HUES64 (cell line): ENCODE results near the gene SHISA7.
"Not testable (repeated sequence)": the region's sequence is repeated elsewhere in the genome, so short reads cannot be mapped to it uniquely, and the experiment has no call there.

Experiments
- H3K27ac ChIP-seq: 2 replicates; pipeline ENCODE4 v1.7.0; 2013; ENCODE audit warnings: low read depth, low read length, inconsistent platforms
- H3K27me3 ChIP-seq: 2 replicates; pipeline ENCODE4 v1.6.1; 2013; ENCODE audit warnings: mild to moderate bottlenecking, low read length; ENCODE audit not compliant: insufficient read depth
- H3K36me3 ChIP-seq: 2 replicates; pipeline ENCODE4 v1.6.1; 2013; ENCODE audit warnings: mild to moderate bottlenecking, low read length; ENCODE audit not compliant: insufficient read depth
- H3K4me1 ChIP-seq: 2 replicates; pipeline ENCODE4 v1.6.1; 2013; ENCODE audit warnings: mild to moderate bottlenecking, low read length, moderate library complexity; ENCODE audit not compliant: insufficient read depth
- H3K4me3 ChIP-seq: 2 replicates; pipeline ENCODE4 v1.5.1; 2013; ENCODE audit warnings: mild to moderate bottlenecking, low read length, moderate library complexity
- H3K9ac ChIP-seq: 2 replicates; pipeline ENCODE4 v1.6.1; 2013; ENCODE audit warnings: mild to moderate bottlenecking, low read depth, low read length
- H3K9me3 ChIP-seq: 2 replicates; pipeline ENCODE4 v1.6.1; 2013; ENCODE audit warnings: low read depth, low read length; ENCODE audit not compliant: insufficient read depth
- WGBS: fragments of 150-250, 120-280 bp; methylation state at CpG from one replicate; pipeline ENCODE4 v1.1.7; 2013; ENCODE audit warnings: missing lambda C conversion rate; 5-methylcytosine and 5-hydroxymethylcytosine counted together

Gene SHISA7

DNA sequence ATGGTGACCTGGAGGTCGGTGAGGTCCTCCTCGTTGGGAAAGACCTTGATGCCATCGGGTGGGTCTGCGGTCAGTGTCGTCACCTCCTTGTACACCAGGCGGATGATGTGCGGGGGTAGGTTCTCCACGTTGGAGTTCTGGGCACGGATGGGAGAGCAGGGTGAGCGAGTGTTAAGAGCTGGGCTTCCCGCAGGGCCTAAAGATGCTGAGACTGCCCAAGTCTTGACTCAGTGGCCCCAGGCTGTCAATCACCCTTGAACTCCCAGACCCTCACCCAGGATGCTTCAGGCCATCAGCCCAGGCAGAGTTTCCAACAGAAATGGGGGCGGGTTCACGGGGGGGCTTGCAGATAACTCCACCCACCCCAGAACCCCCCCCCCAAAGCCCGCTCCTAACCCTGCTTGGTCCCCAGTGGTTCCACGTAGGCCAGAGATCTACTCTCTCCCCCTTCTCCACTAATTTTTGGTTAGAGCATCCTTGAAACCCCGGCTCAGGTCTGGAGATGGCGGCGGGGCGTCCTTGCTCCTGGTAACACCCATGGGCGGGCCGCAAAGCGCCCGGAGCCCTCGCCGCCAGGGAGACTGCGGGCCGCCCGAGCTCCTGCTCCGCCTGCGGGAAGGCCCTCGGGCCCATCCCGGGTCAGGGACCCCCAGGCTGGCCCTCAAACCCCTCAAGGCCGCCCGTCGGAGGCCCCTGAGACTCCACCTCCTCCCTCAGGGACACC is 36.1 kb downstream of the SHISA7 start:
- Histone ChIP-seq H3K9ac (peak overlapping the region; percentile 86), H3K27me3 (peaks cover 6% of the 10 kb centered on the region; the same call in 1 of the 2 replicates), H3K36me3 (peaks cover 44% of the 10 kb centered on the region), H3K4me1 (peaks cover 12% of the 10 kb centered on the region), H3K9me3 (0 out of 2 replicates have a peak, but pooled peaks cover 2% of the 10 kb centered on the region), H3K27ac (peak overlapping the region; percentile 96), H3K4me3 (peak overlapping the region; percentile 94)
- WGBS: 11% methylated on average over 35 of the region's 35 CpGs

- peaks cover 12% of the 10 kb centered on the region for H3K4me1 ChIP-seq
- no peak overlapping the region for H3K27ac ChIP-seq
- H3K9me3 ChIP-seq: 0 out of 2 replicates have a peak, but pooled peaks cover 2% of the 10 kb centered on the region
Measured at GRCh38 chr19:55406091-55406825, 36.8 kb downstream of the SHISA7 start.

GRCh38 chr19:55405638-55406037 is 37.5 kb downstream of the SHISA7 start:
- Histone ChIP-seq H3K27ac (no peak overlapping the region), H3K9me3 (0 out of 2 replicates have a peak, but pooled peaks cover 2% of the 10 kb centered on the region), H3K27me3 (no peaks in the 10 kb centered on the region), H3K4me1 (peaks cover 12% of the 10 kb centered on the region), H3K9ac (peak overlapping the region; percentile 5; the same call in 1 of the 2 replicates), H3K4me3 (peak overlapping the region; percentile 94), H3K36me3 (peaks cover 54% of the 10 kb centered on the region)
- WGBS: 95% methylated on average over 5 of the region's 5 CpGs

More at GRCh38 chr19:55406091-55406825, 36.8 kb downstream of the SHISA7 start:
- WGBS: 84% methylated on average over 14 of the region's 14 CpGs
- peak overlapping the region; percentile 86 for H3K9ac ChIP-seq
- H3K4me3 ChIP-seq: peak overlapping the region; percentile 94
- peaks cover 49% of the 10 kb centered on the region for H3K36me3 ChIP-seq
- peaks cover 5% of the 10 kb centered on the region; the same call in 1 of the 2 replicates for H3K27me3 ChIP-seq

DNA sequence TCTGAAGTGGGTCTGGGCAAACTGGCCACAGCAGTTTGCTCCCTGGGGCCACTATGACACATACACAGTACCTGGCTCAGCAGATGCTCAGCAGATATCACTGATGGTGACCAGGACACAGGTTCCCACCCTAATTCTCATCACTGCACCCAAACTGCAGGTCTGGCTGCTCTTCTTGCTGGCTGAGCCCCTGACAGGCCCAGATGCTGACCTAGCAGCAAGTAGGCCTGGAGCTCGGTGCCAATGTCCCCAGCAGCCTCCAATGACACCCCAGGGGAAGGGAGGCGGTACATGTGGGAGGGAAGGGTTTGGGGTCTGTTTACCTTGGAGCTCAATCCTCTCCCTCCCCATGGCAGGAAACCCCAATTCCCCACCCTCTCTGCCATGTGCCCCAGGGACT is 40.6 kb downstream of the SHISA7 start:
- H3K36me3 ChIP-seq: peaks cover 56% of the 10 kb centered on the region
- WGBS: 100% methylated on average over 1 of the region's 2 CpGs
- no peaks in the 10 kb centered on the region for H3K9me3 ChIP-seq
- no peak overlapping the region for H3K9ac ChIP-seq
- no peak overlapping the region; the same call in 1 of the 2 replicates for H3K27ac ChIP-seq
- H3K4me3 ChIP-seq: no peak overlapping the region
- H3K27me3 ChIP-seq: no peaks in the 10 kb centered on the region
- H3K4me1 ChIP-seq: peaks cover 12% of the 10 kb centered on the region

GRCh38 chr19:55401390-55401789 is 41.7 kb downstream of the SHISA7 start:
- H3K27me3 ChIP-seq, H3K9ac ChIP-seq, H3K4me3 ChIP-seq, H3K27ac ChIP-seq, H3K9me3 ChIP-seq, H3K4me1 ChIP-seq: not testable (repeated sequence)
- peaks cover 51% of the 10 kb centered on the region for H3K36me3 ChIP-seq
- 93% methylated on average over 14 of the region's 28 CpGs for WGBS

- H3K27me3 ChIP-seq: no peaks in the 10 kb centered on the region
- H3K9ac ChIP-seq: no peak overlapping the region
- H3K9me3 ChIP-seq: no peaks in the 10 kb centered on the region
- peaks cover 42% of the 10 kb centered on the region for H3K36me3 ChIP-seq
- peak overlapping the region; percentile 64; the same call in 1 of the 2 replicates for H3K27ac ChIP-seq
- no peak overlapping the region for H3K4me3 ChIP-seq
- WGBS: 93% methylated on average over 14 of the region's 14 CpGs
- H3K4me1 ChIP-seq: 0 out of 2 replicates have a peak, but pooled peaks cover under 1% of the 10 kb centered on the region
Measured at GRCh38 chr19:55400281-55401087, 42.6 kb downstream of the SHISA7 start.

- no peaks in the 10 kb centered on the region for H3K27me3 ChIP-seq
- peaks cover 26% of the 10 kb centered on the region for H3K36me3 ChIP-seq
- H3K9me3 ChIP-seq: no peaks in the 10 kb centered on the region
- no peak overlapping the region for H3K9ac ChIP-seq
- no peak overlapping the region for H3K4me3 ChIP-seq
- 91% methylated on average over 12 of the region's 12 CpGs for WGBS
- H3K4me1 ChIP-seq: peaks cover under 1% of the 10 kb centered on the region; the same call in 1 of the 2 replicates
- no peak overlapping the region for H3K27ac ChIP-seq
Measured at GRCh38 chr19:55398200-55398925, 44.7 kb downstream of the SHISA7 start.

GRCh38 chr19:55392820-55393761 is 50.0 kb downstream of the SHISA7 start:
- Histone ChIP-seq H3K27ac (peak overlapping the region; percentile 92), H3K4me1 (peaks cover 8% of the 10 kb centered on the region), H3K9ac (peak overlapping the region; percentile 49; the same call in 1 of the 2 replicates), H3K36me3 (peaks cover 24% of the 10 kb centered on the region), H3K4me3 (no peak overlapping the region), H3K9me3 (no peaks in the 10 kb centered on the region), H3K27me3 (no peaks in the 10 kb centered on the region)
- 24% methylated on average over 18 of the region's 18 CpGs for WGBS

GRCh38 chr19:55391702-55392615 is 51.1 kb downstream of the SHISA7 start:
- no peak overlapping the region for H3K4me3 ChIP-seq
- peaks cover 15% of the 10 kb centered on the region for H3K4me1 ChIP-seq
- H3K9ac ChIP-seq: no peak overlapping the region
- H3K27ac ChIP-seq: peak overlapping the region; percentile 92; the same call in 1 of the 2 replicates
- H3K9me3 ChIP-seq: no peaks in the 10 kb centered on the region
- no peaks in the 10 kb centered on the region for H3K27me3 ChIP-seq
- WGBS: 35% methylated on average over 18 of the region's 18 CpGs
- peaks cover 35% of the 10 kb centered on the region for H3K36me3 ChIP-seq
